Calu3 (cell line): ENCODE data around the gene RASA2. TPM values are rescaled to one million over a fixed set of nuclear protein-coding genes. Genes with fewer than 3 reads are reported as not detected.
A peak's percentile ranks its signal among the peaks of the same experiment; 100 is the strongest.
"Not testable (repeated sequence)": the region's sequence is repeated elsewhere in the genome, so short reads cannot be mapped to it uniquely, and the experiment has no call there.

Source experiments
- BruUV-seq: library from RNA; stranded (reverse); fragments of 400-500 nt; replicated peaks from 2 replicates; lab custom pipeline; 2021; lab: Mats Ljungman, UMichigan
- CTCF ChIA-PET: fragments of 300-600 bp; sonication (Branson Sonifier 250); formaldehyde crosslinking; loops from one replicate; lab custom pipeline; 2022; ENCODE audit warnings: antibody characterized with exemption; lab: Charles Lee
- DNase-seq: peaks from one replicate; pipeline ENCODE4 v3.0.0; 2022
- H3K27ac Mint-ChIP-seq: one replicate; pipeline ENCODE4 v1.8.0; 2022; ENCODE audit warnings: mixed read lengths; ENCODE audit not compliant: unreplicated experiment
- H3K27me3 Mint-ChIP-seq: one replicate; pipeline ENCODE4 v1.8.0; 2022; ENCODE audit warnings: mixed read lengths; ENCODE audit not compliant: unreplicated experiment
- H3K36me3 Mint-ChIP-seq: one replicate; pipeline ENCODE4 v1.8.0; 2022; ENCODE audit warnings: mild to moderate bottlenecking, moderate library complexity, mixed read lengths; ENCODE audit not compliant: insufficient read depth, unreplicated experiment
- H3K4me1 Mint-ChIP-seq: one replicate; pipeline ENCODE4 v1.8.0; 2022; ENCODE audit warnings: mild to moderate bottlenecking, low read depth, mixed read lengths; ENCODE audit not compliant: unreplicated experiment
- H3K4me3 Mint-ChIP-seq: one replicate; pipeline ENCODE4 v1.8.0; 2022; ENCODE audit warnings: mild to moderate bottlenecking, low read depth, moderate library complexity, mixed read lengths; ENCODE audit not compliant: unreplicated experiment
- H3K9me3 Mint-ChIP-seq: one replicate; pipeline ENCODE4 v1.8.0; 2022; ENCODE audit warnings: low read depth, mixed read lengths; ENCODE audit not compliant: unreplicated experiment
- CTCF ChIP-seq: fragments of 200-600 bp; IDR thresholded peaks from one replicate; pipeline ENCODE4 v1.8.0; 2022; ENCODE audit warnings: antibody characterized with exemption; ENCODE audit not compliant: unreplicated experiment
- intact Hi-C: fragments of 100-400 bp; cut with micrococcal nuclease; formaldehyde crosslinking; loops from one replicate; pipeline ENCODE4 v1.10.0; 2022; ENCODE audit not compliant: unreplicated experiment
- total RNA-seq: library from RNA; stranded (reverse); gene quantifications from 2 replicates; pipeline ENCODE4 v1.2.3, GENCODE V29; 2022

RASA2 gene
- total RNA-seq, 1 experiment from 2014 or later = 37.4 TPM

- no peak for DNase-seq
- no TSS peak for BruUV-seq
- no peaks in the 10 kb centered on the region for H3K27me3 Mint-ChIP-seq
- H3K9me3 Mint-ChIP-seq = no peaks in the 10 kb centered on the region
- peaks cover 19% of the 10 kb centered on the region for H3K4me1 Mint-ChIP-seq
- no peaks in the 10 kb centered on the region for H3K36me3 Mint-ChIP-seq
- intact Hi-C loops = no loop called here
- TF ChIP-seq CTCF = no peak
- no peak overlapping the region for H3K27ac Mint-ChIP-seq
- CTCF ChIA-PET = no interaction called here
- no peak overlapping the region for H3K4me3 Mint-ChIP-seq
Measured at GRCh38 chr3:141476033-141476432, 10.8 kb upstream of the RASA2 start.

GRCh38 chr3:141477224-141477623 is 9.6 kb upstream of the RASA2 start:
- BruUV-seq = no TSS peak
- Mint-ChIP-seq H3K36me3 (no peaks in the 10 kb centered on the region), H3K4me3 (no peak overlapping the region), H3K4me1 (peaks cover 30% of the 10 kb centered on the region), H3K9me3 (no peaks in the 10 kb centered on the region), H3K27ac (no peak overlapping the region), H3K27me3 (no peaks in the 10 kb centered on the region)
- intact Hi-C loops = no loop called here
- peak; percentile 78 for DNase-seq
- CTCF ChIA-PET = interaction anchor here (0.9 to 1.0 kb wide), 2 partner anchors 14 to 17 kb away, joined by 3 read pairs; no protein-coding TSS in a partner anchor
- no peak for TF ChIP-seq CTCF

GRCh38 chr3:141478139-141478538 is 8.7 kb upstream of the RASA2 start:
- no peak for TF ChIP-seq CTCF
- Mint-ChIP-seq H3K36me3 (no peaks in the 10 kb centered on the region), H3K27me3 (no peaks in the 10 kb centered on the region), H3K27ac (no peak overlapping the region), H3K9me3 (no peaks in the 10 kb centered on the region), H3K4me3 (no peak overlapping the region), H3K4me1 (peaks cover 35% of the 10 kb centered on the region)
- no TSS peak for BruUV-seq
- no peak for DNase-seq
- CTCF ChIA-PET = interaction anchor here (0.7 kb wide), 1 partner anchor 400 kb away, joined by 3 read pairs; no protein-coding TSS in a partner anchor
- intact Hi-C loops = no loop called here

DNA sequence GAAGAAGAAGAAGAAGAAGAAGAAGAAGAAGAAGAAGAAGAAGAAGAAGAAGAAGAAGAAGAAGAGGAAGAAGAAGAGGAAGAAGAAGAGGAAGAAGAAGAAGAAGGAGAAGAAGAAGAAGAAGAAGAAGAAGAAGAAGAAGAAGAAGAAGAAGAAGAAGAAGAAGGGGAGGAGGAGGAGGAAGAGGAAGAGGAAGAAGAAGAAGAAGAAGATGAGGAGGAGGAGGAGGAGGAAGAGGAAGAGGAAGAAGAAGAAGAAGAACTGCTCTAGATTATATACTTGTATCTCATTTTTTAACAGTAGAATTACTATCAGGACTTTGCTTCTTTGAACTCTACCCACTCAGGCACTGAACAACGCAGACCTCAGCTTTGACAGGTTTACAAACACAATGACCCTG is 8.0 kb upstream of the RASA2 start:
- H3K36me3 Mint-ChIP-seq, H3K9me3 Mint-ChIP-seq, DNase-seq, intact Hi-C loops, BruUV-seq, H3K27ac Mint-ChIP-seq, H3K27me3 Mint-ChIP-seq, H3K4me3 Mint-ChIP-seq: not testable (repeated sequence)
- CTCF ChIA-PET = interaction anchor here (0.7 kb wide), 1 partner anchor 399 kb away, joined by 3 read pairs; no protein-coding TSS in a partner anchor
- H3K4me1 Mint-ChIP-seq = peaks cover 42% of the 10 kb centered on the region

DNA sequence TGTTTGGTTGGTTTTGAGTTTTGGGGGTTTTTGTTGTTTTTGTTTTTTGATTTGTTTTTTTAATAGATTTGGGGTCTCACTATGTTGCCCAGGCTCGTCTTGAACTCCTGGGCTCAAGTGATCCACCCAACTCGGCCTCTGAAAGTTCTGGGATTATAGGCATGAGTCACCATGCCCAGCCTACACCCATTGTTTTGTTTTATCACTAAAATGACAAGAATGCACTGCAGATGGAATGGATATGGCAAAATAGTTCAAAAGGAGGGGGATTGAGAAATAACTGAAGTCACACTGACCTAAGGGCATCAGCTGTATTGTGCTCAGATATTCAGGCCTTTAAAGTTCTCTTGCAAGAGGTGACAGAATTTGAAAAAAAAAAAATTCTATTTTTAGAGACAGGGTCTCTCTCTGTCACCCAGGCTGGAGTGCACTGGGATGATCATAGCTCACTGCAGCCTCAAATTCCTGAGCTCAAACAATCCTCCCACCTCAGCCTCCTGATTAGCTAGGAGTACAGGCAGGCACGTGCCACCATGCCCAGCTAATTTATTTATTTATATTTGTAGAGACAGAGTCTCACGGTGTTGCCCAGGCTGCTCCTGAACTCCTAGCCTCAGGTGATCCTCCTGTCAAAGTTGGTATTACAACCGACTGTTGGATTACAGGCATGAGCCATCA is 4.4 kb upstream of the RASA2 start:
- no peaks in the 10 kb centered on the region for H3K9me3 Mint-ChIP-seq
- no TSS peak for BruUV-seq
- peak; percentile 32 for DNase-seq
- H3K27ac Mint-ChIP-seq = peak overlapping the region; percentile 35
- peaks cover 27% of the 10 kb centered on the region for H3K36me3 Mint-ChIP-seq
- H3K27me3 Mint-ChIP-seq = no peaks in the 10 kb centered on the region
- H3K4me1 Mint-ChIP-seq = peaks cover 58% of the 10 kb centered on the region
- CTCF ChIA-PET = interaction anchor here (0.7 kb wide), 1 partner anchor 249 kb away, joined by 3 read pairs; no protein-coding TSS in a partner anchor
- intact Hi-C loops = no loop called here
- no peak overlapping the region for H3K4me3 Mint-ChIP-seq
- TF ChIP-seq CTCF = no peak
